Fibroblast of lung (primary cell): ENCODE results near the gene ENTREP3.

ENCODE experiments used
- CTCF ChIP-seq, 2 donors: IDR thresholded peaks in 1 of 2; conservative IDR thresholded peaks in 1 of 2; 1 replicate in 1 of 2; 2 replicates in 1 of 2; pipeline ENCODE4 v1.5.1; 2011 to 2012; ENCODE audit warnings: low read length in 2 of 2, control low read depth in 1 of 2, inconsistent platforms in 1 of 2, low read depth in 1 of 2, mild to moderate bottlenecking in 1 of 2
- EZH2 ChIP-seq: IDR thresholded peaks from 2 replicates; pipeline ENCODE4 v1.5.1; 2012; ENCODE audit warnings: low read length, control low read depth, mild to moderate bottlenecking; ENCODE audit errors: missing control alignments

- no peak for TF ChIP-seq CTCF (conservative IDR thresholded peaks at IDR 0.05 in 1 of 2, IDR thresholded peaks at IDR 0.05 in 1 of 2; ENCODE audit: low read depth in 1 of 2, low read length in 2 of 2)
- no peak for TF ChIP-seq EZH2
Observed at GRCh38 chr1:155272466-155273342, 17.4 kb upstream of the ENTREP3 start.
